HG03097 (cell line): ENCODE results near the gene ELSPBP1.
"Not testable (repeated sequence)": the region's sequence is repeated elsewhere in the genome, so short reads cannot be mapped to it uniquely, and the experiment has no call there.

Experiments
- ATAC-seq: cut with Tn5 transposase; IDR thresholded peaks from one replicate; pipeline ENCODE4 v1.9.1; 2021; ENCODE audit not compliant: unreplicated experiment, low FRiP score

Gene ELSPBP1

GRCh38 chr19:48041877-48042580 lies 47.6 kb downstream of the ELSPBP1 start:
- no peak for ATAC-seq

DNA sequence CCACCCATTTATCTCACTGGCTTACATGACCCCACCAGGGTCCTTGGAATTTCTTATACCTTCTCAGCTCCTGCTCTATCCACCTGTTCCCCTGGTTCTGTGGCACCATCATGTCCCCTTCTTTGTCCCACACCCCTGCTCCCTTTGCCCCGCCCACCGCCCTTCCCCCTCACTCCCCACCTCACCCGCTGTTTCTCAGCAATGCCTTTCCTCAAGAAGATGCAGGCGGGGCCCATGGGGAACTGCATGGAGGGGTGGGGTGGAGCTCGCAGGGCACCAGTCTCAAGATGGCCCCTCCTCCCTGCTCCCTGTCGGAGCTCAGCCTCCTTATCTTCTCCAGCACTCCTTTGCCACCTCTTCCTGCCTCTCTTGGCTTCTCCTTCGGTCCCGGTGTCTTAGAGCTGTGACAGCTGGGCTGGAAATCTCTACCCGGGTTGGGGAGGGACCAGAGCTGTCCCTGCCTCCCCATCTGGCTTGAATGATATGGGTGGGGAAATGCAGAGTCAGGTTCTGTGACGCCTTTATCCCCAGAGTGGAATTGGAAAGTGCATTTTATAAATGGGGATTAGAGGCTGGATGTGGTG lies 49.3 kb downstream of the ELSPBP1 start, which contains the start of gene CABP5:
Gene CABP5, minus strand, starts transcription at position 405 of the 584 bp plus-strand sequence. Its CDS starts 157 bp downstream, at position 248.
- ATAC-seq, result no peak

DNA sequence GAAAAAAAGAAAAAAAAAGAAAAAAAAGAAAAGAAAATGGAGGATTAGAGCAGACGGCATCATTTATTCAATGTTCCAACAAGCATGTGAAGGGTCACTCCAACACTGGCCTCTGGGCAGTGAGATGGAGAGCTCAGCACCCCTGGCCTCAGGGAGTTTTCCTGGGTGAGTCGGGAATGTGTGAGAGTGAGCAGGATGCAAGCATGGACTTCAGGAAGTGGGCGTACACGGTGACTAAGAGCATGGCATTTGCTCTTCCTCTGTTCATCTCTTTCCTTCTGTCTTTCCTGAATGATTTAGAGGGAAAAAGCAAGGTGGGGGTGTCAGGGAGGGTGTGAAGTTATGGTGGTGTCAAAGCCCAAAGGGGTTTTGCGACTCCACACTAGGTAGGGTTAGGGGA lies 50.1 kb downstream of the ELSPBP1 start:
- ATAC-seq, result no peak

- ATAC-seq, result no peak
These were observed 57.1 kb downstream of the ELSPBP1 start for GRCh38 chr19:48051335-48052033.

DNA sequence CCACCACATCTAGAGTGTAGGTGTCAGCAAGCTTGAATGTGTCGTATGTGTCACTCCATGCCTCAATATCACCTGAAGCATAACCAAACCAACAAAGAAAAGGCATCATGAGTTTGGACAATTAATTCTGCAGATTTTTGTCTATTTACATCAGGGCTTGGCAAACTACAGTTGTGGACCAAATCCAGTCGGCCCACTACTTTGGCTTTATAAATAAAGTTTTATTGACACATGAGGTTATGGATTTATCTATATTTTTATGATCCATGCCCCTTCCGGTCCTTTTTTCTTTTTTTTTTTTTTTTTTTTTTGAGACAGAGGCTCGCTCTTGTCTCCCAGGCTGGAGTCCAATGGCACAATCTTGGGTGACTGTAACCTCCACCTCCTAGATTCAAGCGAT lies 58.6 kb downstream of the ELSPBP1 start:
- no peak for ATAC-seq

DNA sequence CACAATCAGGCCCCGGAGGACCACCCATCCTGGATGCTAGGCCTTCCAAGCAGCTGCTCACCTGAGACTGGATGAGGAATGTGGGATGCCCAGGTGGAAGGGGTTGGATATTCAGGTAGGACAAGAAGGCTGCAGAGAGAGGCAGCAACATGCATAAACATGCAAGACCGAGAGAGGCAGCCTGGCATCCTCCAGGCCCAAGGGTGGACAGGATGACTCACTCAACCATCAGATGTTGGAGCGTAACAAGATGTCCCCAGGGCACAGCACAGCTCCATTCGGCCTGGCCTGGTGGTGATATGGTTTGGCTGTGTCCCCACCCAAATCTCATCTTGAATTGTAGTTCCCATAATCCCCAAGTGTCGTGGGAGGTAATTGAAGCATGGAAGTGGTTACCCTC lies 59.4 kb downstream of the ELSPBP1 start:
- ATAC-seq, result no peak

GRCh38 chr19:48059331-48059730 lies 64.9 kb downstream of the ELSPBP1 start:
- ATAC-seq, result no peak

DNA sequence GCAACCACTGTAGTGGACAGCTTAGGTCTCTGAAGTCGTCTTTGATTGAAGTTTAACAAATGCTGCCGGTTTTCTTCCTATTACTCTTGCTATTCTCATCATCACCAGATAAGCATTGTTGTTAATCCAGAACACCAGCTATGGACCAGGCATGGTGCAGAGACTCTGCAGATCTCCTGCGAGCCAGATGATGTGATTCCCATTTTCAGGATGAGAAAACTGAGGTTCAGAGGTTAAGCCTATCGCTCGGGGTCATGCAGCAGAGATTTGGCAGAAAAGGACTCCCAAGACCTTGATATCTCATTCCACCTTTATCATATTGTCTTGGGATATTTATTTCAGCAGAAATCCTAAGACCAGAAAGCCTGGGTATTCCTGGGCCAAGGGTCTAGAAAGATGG lies 65.9 kb downstream of the ELSPBP1 start:
- ATAC-seq, result no peak

GRCh38 chr19:48061401-48062344 lies 67.2 kb downstream of the ELSPBP1 start:
- ATAC-seq, result no peak

- ATAC-seq, result no peak
These were observed 70.1 kb downstream of the ELSPBP1 start for GRCh38 chr19:48064509-48064908.

DNA sequence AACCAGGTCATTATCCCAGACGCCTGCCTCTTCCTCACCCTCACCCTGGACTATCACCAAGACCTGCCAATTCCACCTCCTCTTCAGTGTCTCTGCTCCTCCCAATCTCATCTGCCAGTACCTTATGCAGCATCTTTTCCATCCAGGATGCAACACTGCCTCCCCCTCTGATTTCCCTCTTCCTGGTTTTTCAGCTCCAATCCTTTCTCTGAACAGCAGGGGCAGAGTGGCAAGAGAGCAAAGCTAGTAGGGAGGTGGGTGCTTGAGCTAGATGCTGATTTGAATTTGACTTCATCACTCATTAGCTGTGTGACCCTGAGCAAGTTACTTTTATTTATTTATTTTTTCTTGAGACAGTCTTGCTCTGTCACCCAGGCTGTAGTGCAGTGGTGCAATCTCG lies 75.0 kb downstream of the ELSPBP1 start:
- no peak for ATAC-seq

- not testable (repeated sequence) for ATAC-seq
These were observed 75.8 kb downstream of the ELSPBP1 start for GRCh38 chr19:48070177-48070769.
